RPMI7951 (cell line): ENCODE measurements around the gene TEKT5. TPM values are rescaled to one million over a fixed set of nuclear protein-coding genes. Genes with fewer than 3 reads are reported as not detected.

Experiments used
- DNase-seq: peaks from one replicate; pipeline ENCODE4 v3.0.0-alpha.2; 2012; ENCODE audit warnings: low read depth
- total RNA-seq: library from RNA; depleted of rRNA; stranded (reverse); fragments of >200 nt; shearing (Covaris generic); gene quantifications from 2 replicates; pipeline ENCODE4 v1.2.3, GENCODE V29; 2014

The TEKT5 gene
- total RNA-seq, 1 experiment from 2014 or later = not detected

- no peak for DNase-seq
Measured at GRCh38 chr16:10611825-10612342, 82.8 kb downstream of the TEKT5 start.

DNA sequence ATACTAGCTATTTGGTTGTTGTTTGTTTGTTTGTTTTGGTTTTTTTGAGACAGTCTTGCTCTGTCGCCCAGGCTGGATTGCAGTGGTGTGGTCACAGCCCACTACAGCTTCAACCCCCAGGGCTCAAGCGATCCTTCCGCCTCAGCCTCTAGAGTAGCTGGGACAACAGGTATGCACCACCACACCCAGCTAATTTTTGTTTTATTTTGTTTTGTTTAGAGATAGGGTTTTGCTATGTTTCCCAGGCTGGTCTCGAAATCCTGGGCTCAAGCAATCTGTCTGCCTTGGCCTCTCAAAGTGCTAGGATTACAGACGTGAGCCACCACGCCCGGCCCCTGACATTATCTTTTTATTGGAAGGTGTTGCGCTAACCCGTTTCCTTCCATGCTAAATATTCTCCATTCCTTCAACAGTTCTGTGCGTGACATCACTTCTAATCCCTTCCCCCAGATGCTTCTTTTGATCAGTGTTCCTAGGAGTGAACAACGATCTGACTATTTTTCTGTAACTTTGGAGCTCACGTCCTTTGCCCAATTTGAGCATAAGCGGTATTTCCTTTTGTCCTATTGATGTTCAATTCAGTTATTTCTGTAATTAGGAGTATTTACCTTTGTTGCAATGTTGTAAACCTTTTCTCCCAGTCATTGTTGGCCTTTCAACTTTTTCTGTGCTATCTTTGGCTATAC lies 84.1 kb downstream of the TEKT5 start:
- DNase-seq = no peak

DNA sequence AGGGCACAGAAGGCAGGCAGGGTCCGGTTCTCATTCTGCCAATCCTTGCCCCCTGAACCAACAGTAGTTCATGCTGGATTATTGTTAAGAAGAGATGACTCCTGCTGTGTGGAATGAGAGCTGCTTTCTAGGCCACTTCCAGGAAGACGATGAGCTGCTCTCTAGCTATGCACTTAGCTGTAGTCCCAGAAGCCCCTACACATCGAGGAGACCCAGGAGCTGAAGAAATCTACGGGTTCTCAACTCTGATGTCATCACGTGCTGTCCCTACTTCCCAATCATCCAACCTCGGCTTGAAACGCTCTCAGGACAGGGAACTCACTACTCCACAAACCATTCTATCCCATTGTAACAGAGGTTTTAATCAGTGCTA lies 85.3 kb downstream of the TEKT5 start:
- peak; percentile 17 for DNase-seq

- no peak for DNase-seq
Measured at GRCh38 chr16:10608687-10609401, 85.9 kb downstream of the TEKT5 start.

DNA sequence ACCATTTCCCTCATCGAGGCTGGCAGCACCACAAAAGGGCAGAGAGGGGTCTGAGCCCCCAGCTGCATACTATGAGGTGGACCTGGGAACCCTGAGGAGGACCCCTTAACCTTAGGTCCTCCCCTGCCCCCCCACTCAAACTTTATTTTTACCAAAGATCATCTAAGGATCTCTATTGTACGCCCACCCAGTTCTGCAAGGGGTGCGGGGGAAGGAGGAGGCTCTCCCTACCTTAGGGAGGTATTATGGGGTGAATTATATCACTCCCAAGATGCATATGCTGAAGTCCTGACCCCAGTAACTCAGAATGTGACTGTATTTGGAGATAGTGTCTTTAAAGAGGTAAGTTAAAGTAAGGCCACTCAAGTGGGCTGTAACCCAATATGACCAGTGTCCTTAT lies 87.6 kb downstream of the TEKT5 start:
- DNase-seq = no peak

- DNase-seq = no peak
Measured at GRCh38 chr16:10606607-10607006, 88.1 kb downstream of the TEKT5 start.

DNA sequence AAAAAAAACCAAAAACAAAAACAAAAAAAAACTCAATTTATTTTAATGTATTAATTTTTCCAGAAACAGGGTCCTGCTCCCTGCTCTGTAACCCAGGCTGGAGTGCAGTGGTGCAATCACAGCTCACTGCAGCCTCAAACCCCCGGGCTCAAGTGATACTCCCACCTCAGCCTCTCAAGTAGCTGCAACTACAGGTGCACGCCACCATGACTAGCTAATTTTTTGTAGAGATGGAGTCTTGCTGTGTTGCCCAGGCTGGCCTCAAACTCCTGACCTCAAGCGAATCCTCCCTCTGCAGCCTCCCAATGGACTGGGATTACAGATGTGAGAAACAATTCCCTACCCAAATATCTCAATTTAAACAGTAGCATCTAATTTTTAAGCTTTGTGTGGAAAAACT lies 89.1 kb downstream of the TEKT5 start:
- no peak for DNase-seq

DNA sequence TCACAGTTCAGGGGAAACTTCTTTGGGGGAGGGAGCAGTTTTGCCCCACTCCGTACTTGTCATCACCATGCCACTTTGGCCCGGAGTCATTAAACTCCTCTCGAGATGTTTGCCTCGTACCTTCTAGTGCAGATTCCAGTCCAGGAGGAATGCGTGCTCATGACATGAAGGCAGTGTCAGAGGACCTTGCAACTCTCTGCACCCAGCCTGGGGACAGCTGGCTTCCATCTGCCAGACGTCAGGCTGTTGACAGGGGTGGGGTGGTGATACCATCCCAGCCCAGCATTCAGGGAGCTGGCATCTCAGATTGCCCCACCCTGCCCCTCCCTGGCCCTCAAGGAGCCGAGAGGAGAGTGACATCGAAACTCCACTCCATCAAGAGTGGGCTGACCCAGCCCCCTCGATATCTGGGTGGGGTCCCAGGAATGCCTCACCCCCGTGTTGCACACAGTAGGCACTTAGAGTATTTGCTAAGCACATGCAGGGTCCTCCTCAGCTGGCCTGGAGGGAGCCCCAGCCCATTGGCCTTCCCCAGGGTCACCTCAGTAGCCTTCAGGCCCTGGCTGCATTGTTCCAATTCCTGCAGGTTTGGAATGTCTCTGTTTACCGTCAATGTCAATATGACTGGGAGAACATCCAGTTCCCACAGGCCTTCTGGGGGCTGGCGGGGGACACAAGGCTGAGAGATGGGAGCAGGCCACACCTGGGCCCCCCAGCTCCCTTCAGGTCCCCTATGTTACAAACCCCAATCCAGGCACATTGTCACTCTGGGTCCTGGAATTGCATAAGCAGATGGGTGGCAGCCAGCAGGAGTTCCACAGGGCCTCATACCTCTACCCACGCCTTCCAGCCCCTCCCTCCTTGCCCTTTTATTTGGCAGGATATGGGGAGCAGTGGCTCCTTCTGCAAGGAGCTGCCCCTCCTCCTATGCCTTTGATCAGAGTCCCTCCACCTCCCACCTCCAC lies 93.0 kb downstream of the TEKT5 start:
- DNase-seq = no peak

- DNase-seq = no peak
Measured at GRCh38 chr16:10600782-10601443, 93.8 kb downstream of the TEKT5 start.

GRCh38 chr16:10599626-10600025 lies 95.1 kb downstream of the TEKT5 start:
- no peak for DNase-seq

DNA sequence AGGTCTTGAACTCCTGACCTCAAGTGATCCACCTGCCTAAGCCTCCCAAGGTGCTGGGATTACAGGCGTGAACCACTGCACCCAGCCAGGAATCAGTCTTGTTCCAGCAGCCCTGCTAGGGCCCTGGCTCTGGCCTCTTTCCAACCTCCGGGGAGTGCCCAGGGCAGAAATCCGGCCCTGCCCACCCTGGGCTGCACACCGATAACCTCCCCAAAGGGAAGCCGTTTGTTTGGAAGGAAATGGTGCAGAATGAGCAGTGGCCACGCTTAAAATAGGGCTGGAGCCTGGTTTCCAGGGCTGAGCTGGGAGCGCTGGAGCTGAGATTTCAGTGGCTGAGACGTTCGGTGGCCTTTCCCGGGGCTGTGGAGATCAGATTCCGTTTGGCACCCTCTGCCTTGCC lies 96.6 kb downstream of the TEKT5 start:
- no peak for DNase-seq

- no peak for DNase-seq
Measured at GRCh38 chr16:10597187-10597601, 97.5 kb downstream of the TEKT5 start.

DNA sequence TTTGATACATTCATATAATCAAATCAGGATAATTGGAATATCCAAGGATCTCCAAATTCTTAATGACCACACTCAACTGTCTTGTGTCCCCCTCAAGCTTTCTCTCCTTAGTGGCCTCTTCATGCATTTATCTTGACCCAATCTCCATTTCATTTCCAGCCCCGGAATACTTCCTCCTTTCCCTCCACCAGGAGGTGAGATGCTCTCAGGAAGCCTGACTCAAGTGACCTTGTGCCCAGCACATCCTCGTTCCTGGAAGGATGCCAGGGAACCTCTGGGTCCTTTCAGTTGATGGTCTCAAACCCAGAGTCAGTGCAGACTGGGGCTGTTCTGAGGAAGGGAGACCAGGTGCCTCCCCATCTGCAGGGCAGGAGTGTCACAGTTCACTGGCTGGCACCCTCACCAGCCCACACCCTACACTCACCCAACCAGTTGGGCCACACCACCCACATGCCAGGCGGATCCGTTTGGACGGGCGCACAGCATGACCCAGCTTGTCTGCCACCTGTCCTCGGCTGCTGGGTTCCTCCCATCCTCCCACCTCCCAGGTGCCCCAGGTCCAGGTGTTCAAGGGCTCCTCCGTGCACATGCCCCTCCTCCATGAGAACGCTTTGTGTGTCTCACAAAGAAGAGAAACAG lies 100.3 kb downstream of the TEKT5 start:
- no peak for DNase-seq

- no peak for DNase-seq
Measured at GRCh38 chr16:10592611-10593010, 102.1 kb downstream of the TEKT5 start.

- DNase-seq = no peak
Measured at GRCh38 chr16:10590342-10590741, 104.4 kb downstream of the TEKT5 start.

- no peak for DNase-seq
Measured at GRCh38 chr16:10589109-10589508, 105.6 kb downstream of the TEKT5 start.

DNA sequence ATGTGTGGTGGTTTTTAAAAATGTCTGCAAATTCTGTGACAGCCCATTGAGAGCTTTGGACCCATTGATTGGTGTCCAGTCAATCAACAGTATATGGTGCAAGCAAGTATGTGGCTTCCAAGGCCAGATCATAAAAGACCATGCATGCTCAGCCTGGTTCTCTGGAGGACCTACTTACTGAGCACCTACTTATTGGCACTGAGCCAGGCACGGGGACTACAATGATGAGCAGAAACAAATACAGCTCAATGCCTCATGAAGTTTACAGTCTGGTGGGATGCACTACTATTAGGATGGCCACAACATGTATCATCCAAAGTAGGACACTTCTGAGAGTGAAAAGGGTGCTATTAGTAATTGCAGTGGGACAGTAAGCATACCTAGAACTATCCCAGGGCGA lies 107.1 kb downstream of the TEKT5 start:
- DNase-seq = no peak

DNA sequence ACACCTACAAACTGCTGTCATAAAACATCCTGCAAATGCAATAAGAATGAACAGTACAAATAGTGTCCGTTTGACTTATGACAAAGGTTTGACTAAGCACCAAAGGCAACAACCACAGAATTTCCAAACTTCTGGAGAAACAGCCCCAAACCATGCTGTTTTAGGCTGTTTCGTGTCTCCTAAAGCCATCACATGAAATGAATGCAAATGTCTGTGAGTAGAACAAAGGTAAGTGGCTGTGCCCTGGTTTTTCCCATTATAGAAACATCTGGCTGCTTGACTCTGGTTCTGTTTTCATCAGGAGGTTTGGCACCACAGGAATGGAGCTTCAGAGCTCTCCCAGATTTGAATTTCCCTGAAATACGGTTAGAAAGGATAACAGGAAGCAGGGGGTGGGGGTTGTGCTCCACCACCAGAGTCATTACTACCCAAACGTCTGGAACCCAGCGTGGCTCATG lies 109.7 kb downstream of the TEKT5 start:
- peak; percentile 47 for DNase-seq

GRCh38 chr16:10583269-10583668 lies 111.5 kb downstream of the TEKT5 start:
- DNase-seq = no peak

DNA sequence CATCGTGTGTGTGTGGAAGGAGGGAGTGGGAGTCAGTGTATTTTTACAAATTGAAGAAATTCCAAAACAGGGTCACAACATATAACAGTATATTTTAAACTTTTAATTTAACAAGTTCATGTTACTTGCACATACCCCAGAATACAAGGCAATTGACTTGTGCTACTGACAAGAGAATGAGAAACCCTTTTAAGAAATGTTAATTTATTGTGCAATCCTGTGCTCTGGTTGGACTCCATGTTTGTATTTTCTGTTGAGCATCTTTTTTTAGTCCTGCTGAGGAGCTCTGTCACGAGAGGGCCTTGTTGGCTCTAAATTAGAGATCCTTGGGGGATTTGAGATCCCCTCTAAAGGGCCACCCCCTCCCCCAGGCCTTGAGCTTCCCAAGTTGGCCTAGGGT lies 113.2 kb downstream of the TEKT5 start:
- DNase-seq = no peak

GRCh38 chr16:10580883-10581247 lies 113.9 kb downstream of the TEKT5 start:
- DNase-seq = no peak
